Non-pigmented ciliary epithelial cell (primary cell): Measurements from ENCODE around the gene MAJIN.

ENCODE experiments used
- DNase-seq: peaks from one replicate; pipeline ENCODE4 v3.0.0-alpha.2; 2010; ENCODE audit warnings: low read depth

The MAJIN gene

GRCh38 chr11:64911689-64912088 lies 60.2 kb downstream of the MAJIN start:
- no peak for DNase-seq

GRCh38 chr11:64911142-64911541 lies 60.8 kb downstream of the MAJIN start:
- no peak for DNase-seq

- DNase-seq = no peak
These were observed 61.3 kb downstream of the MAJIN start for GRCh38 chr11:64910451-64911093.

- no peak for DNase-seq
These were observed 62.1 kb downstream of the MAJIN start for GRCh38 chr11:64909653-64910343.

GRCh38 chr11:64908766-64909165 lies 63.1 kb downstream of the MAJIN start:
- no peak for DNase-seq

- no peak for DNase-seq
These were observed 65.6 kb downstream of the MAJIN start for GRCh38 chr11:64906314-64906635.

- DNase-seq = no peak
These were observed 66.2 kb downstream of the MAJIN start for GRCh38 chr11:64905516-64906313.

- DNase-seq = no peak
These were observed 68.5 kb downstream of the MAJIN start for GRCh38 chr11:64903291-64903833.

- DNase-seq = no peak
These were observed 69.6 kb downstream of the MAJIN start for GRCh38 chr11:64902102-64902900.

- no peak for DNase-seq
These were observed 71.1 kb downstream of the MAJIN start for GRCh38 chr11:64900774-64901173.

- no peak for DNase-seq
These were observed 71.6 kb downstream of the MAJIN start for GRCh38 chr11:64900263-64900678.

GRCh38 chr11:64898541-64898940 lies 73.4 kb downstream of the MAJIN start:
- DNase-seq = no peak

- DNase-seq = no peak
These were observed 73.8 kb downstream of the MAJIN start for GRCh38 chr11:64898076-64898445.

- no peak for DNase-seq
These were observed 74.4 kb downstream of the MAJIN start for GRCh38 chr11:64897381-64898075.

GRCh38 chr11:64896448-64897022 lies 75.4 kb downstream of the MAJIN start:
- no peak for DNase-seq

GRCh38 chr11:64894812-64895452 lies 77.0 kb downstream of the MAJIN start:
- no peak for DNase-seq

- DNase-seq = no peak
These were observed 77.7 kb downstream of the MAJIN start for GRCh38 chr11:64894070-64894811.

GRCh38 chr11:64893194-64894069 lies 78.5 kb downstream of the MAJIN start:
- no peak for DNase-seq

GRCh38 chr11:64892838-64893193 lies 79.1 kb downstream of the MAJIN start:
- no peak for DNase-seq
